ENCODE measurements around the gene DNAH8.

The DNAH8 gene

DNA sequence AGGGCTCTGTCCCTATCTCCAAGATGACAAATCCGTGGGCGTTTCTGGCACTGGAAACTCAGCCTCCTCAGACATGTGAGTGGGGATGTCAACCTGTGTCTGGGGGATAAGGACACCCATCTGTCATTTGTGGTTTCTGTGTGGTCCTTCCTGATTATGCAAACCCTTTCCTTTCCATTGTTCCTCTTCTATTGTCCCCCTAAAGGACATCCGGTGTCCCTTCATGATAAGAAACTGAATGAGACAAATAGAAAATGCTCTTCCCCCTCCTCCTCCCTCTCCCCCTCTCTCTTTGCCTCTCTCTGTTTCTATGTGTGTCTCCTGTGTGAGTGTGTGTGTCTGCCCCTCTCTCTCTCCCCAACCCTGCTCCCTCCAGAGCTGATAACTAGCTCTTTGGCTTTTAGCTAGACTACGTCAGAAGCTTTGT is 322.0 kb downstream of the DNAH8 start:
- peak overlapping the region in 1 of 21 experiments; percentile 47 for H3K27ac ChIP-seq

GRCh38 chr6:39037707-39038106 is 322.6 kb downstream of the DNAH8 start:
- Histone ChIP-seq H3K4me3 (no peak overlapping the region), H3K27ac (peak overlapping the region in 1 of 21 experiments; percentile 47)

More for the DNA sequence above, 322.0 kb downstream of the DNAH8 start:
- no peak overlapping the region for H3K4me3 ChIP-seq

DNA sequence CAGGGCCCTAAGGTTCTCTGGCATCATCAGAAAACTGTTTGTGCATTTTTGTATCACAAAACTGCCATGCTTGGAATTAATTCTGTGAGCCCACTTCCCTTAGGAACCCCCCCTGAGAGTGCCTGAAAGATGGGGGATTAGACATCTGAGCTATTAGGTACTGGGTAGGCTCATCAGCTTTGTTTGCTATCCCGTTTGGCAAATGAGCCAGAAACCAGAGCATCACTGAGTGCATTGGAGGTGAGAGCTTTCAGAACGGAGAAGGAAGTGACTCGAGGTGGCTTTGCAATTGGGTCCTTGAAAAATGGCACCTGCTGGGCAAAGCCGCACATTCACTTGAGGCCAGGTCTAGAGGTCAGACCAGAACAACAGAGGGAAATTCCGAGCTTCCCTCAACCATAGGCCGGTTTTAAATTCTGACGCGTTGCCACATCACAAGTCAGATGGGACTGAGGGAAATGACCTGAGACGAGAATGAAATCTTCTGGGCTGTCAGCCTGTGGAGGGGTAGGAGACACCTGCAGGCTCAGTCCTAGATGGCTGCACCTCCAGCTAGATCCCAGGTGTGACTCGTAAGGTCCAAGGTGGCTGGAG is 325.1 kb downstream of the DNAH8 start:
- no peak overlapping the region for H3K27ac ChIP-seq
- no peak overlapping the region for H3K4me3 ChIP-seq

DNA sequence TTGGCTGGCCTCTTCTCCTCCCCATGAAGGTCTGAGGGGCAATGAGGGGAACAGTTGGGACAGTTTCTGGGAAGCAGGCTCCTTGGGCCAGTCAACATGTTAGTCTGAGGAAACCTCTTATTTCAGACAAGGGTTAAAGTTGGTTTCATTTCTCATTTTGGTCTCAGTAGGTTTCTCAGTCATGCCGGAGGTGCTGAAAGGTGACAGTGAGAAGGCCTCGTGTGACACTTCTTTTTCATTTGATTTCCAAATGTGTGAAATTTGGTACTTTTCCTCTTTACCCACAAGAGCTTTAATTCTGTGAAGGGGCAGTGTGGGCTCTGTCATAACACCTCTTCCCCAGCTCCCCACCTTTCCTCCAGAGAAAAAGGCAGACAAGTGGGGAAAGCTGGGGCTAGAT is 326.0 kb downstream of the DNAH8 start:
- H3K4me3 ChIP-seq: no peak overlapping the region
- no peak overlapping the region for H3K27ac ChIP-seq

GRCh38 chr6:39043776-39044175 is 328.7 kb downstream of the DNAH8 start:
- H3K27ac ChIP-seq: no peak overlapping the region
- no peak overlapping the region for H3K4me3 ChIP-seq

DNA sequence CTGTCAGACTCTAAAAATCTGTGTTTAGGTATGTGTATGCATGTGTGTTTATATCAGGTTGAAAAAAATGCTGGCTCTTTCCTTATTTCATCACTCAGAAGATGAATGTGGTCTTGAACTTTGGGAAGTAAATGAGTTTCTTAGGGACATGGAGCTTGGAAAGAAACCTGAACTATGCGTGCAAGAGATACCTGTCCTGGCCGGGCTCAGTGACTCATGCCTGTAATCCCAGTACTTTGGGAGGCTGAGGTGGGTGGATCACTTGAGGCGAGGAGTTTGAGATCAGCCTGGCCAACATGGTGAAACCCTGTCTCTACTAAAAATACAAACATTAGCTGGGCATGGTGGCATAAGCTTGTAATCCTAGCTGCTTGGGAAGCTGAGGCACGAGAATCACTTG is 329.1 kb downstream of the DNAH8 start:
- Histone ChIP-seq H3K27ac (no peak overlapping the region), H3K4me3 (no peak overlapping the region)

DNA sequence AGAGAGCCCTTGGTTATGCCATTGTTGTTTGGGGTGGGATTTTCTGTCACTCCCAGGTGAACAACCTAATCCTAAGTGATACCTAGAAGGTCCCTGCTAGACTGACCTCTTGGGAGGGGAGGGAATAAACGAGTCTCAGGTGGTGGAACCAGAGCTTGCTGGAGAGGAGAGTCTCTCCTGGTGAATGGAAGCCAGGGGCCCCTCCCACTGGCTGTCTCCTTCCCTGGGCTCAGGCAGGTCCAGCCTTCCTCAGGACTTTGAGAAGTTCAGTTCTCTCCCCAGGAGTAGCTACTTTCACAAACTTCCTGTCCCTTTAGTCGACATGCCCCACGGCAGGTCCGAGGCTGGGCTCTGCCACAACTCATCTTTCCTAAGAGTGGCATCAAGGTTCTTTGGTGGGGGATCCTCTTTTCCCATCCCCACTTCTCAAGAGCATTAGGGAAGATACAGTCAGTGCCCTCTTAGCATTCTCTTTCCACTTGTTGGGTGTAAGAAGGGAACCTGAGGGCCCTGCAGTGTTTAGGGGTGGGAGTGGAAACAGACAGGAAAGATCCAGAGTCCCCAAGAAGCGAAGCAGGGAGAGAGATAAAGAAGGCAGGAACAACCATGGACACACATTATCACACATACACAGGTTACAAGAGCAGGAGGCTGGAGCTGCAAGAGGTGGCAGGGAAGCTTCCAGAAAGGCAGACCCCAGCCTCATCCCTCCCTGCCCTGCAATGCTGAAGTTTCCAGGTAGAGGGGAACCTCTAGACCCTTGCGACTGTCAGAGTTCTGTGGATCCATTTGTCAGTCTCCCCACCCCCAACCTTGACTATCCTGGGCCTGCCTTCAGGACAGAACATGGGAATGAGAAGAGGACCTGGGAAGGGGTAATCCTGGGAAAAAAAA is 332.6 kb downstream of the DNAH8 start:
- no peak overlapping the region for H3K4me3 ChIP-seq

GRCh38 chr6:39048481-39049399 is 333.6 kb downstream of the DNAH8 start, which contains the start of gene GLP1R:
GLP1R (plus strand) TSS chr6:39048781; CDS start chr6:39048841, 60 bp downstream.
- no peak within 1 kb of the TSS for H3K27ac ChIP-seq
- H3K4me3 ChIP-seq: peak within 1 kb of the TSS in 2 of 7 experiments; percentile 25

More for the DNA sequence above, 332.6 kb downstream of the DNAH8 start:
- H3K27ac ChIP-seq: no peak overlapping the region

GRCh38 chr6:39049575-39050283 is 334.6 kb downstream of the DNAH8 start:
- Histone ChIP-seq H3K4me3 (no peak overlapping the region), H3K27ac (no peak overlapping the region)

DNA sequence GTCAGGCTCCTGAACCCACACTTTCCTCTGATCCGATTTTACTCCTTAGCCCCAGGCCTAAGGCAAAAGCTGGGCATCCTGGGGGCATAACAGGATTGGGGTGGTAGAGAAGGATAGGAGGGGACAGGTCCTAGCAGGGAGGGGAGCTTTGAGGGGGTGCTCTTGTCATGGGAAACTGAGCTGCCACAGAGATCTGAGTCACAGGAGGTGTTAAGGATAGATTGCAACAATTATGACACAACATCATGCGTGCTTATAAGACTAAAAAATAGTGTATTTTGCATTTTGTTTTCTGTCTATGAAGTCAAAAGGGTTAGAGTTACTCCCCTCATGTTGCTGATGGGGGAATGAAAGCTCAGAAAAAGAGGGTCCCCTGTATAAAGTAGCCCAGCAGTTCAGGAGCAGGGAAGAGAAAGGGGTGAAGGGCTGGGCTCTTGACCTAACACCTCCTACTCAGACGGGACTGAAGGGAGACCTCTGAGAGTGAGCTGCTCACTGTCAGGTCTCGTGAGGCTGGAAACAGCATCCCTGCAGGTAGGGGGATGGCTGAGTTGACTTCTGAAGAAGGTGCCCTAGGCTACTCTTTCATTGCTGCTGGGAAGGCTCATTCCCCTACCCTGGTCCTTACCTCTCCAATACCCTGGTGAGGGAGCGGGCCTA is 335.5 kb downstream of the DNAH8 start:
- Histone ChIP-seq H3K27ac (peak overlapping the region in 1 of 21 experiments; percentile 21), H3K4me3 (no peak overlapping the region)

DNA sequence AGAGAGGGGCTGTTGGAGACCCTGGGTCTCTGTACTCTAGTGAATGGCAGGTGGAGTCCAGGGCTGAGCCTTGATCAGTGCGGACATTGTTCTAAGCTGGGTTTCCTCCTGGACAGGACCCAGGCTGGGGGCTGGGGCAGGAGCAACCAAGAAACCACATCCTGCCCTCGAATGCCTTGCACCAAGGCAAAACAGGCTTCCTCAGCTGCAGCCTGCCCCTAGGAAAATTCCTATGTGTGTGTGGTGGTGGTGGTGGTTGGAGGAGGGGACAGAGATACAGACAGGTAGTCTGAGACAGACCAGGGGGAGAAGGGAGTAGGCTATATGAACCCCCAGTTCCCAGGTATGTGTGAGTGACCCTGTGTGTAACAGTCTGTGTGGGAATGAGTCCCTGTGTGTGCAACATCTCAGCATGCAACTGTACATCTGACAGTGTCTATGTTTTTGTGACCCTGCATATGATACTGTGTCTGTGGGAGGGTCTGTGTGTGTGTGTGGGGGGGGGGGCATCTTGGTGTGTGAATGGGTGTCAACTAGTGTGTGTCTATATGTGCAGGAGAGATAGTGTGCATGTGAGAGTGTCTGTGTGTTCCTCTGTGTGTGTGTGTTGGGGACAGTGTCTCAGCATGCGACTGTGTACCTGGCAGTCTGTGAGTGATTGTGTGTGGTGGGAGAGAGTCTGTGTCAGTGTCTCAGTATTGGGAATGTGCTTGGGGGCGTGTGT is 336.4 kb downstream of the DNAH8 start:
- Histone ChIP-seq H3K27ac (peak overlapping the region in 1 of 21 experiments; percentile 21), H3K4me3 (no peak overlapping the region)

DNA sequence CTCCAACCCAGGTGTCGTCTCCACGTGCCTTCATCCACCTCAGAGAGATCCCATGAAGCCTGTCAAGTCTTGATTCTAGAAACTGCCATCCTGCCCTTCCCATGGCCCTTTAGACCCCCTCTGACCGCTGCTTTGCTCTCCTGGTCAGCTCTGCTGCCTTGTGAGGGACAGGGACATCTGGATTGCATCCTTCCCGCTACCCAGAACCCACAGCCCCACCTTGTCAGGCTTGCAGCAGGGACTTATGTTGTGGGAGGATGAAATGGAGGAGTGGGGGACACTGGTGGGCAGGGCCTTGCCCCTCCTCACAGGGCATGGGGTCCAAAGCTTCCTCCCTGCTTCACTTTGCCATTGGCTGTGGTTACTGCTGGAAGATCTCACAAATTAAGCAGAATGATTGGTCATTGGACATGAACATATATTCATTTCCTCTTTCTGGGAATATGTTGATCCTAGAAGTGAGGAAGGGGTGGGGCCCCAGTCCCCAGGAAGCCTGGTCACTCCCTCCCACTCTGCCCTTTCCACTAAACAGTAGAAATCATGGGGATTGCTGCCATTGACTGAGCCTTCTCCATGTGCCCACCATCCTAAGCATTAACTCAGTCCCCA is 338.0 kb downstream of the DNAH8 start:
- peak overlapping the region in 1 of 21 experiments; percentile 65 for H3K27ac ChIP-seq

DNA sequence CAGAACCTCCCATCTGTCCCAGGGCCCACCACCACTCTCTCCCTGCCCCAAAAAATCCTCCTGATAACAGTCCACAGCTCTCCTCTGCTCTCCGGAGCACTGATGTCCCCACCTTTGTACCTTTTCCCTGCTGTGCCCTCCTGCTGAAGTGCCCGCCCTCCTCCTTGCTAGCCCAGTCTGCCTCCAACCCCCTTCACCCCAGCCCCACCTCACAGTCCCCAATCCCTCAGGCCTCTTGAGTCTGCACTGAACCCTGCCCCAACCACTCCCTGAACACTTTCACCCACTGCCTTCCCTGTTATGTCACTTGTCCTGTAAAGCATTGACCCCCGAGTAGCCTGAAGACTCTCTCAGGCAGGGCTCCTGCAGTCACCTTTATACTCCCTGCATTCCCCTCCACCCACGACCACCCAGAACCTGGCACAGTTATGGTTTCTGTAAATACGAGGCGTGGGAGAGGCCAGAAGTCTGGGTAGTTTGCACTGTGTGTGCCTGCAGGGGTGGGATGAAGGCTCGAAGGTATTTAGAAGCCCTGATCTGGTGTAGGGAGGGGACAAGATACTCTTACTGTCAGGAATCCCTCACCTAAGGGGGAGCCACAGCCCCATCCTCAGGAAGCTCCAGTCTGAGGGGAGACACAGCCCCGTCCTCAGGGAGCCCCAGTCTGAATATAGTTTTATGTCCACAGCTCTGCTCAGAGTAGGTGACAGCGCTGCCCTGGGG is 338.9 kb downstream of the DNAH8 start:
- Histone ChIP-seq H3K4me3 (no peak overlapping the region), H3K27ac (peak overlapping the region in 1 of 21 experiments; percentile 65)

More for the DNA sequence above, 338.0 kb downstream of the DNAH8 start:
- H3K4me3 ChIP-seq: no peak overlapping the region

DNA sequence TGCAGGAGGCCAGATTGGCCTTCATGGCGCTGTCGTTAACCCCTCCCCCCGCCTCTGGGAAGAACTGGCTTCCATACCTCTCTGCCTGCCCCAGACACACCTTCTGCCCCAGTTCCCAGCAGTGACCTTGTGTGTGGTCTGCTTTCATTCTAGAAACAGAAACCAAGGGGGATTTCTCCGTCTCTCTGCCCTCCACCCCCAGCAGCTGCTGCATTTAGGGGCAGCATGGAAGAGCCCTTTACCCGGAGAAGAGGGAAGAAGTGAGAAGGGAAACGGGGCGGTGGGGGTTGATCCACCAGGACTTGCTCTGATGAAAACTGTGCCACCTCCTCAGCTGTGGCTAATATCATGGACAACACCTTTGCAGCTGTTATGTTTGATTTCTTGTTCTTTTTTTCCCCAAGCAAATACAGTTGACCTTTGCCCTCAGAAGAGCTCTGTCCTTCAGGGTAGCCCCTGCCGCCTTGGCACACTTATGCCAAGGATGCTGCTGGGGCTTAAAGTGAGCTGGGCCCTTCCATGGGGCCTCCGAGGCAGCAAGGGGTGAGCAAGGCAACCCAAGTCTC is 339.5 kb downstream of the DNAH8 start:
- H3K4me3 ChIP-seq: no peak overlapping the region
- H3K27ac ChIP-seq: peak overlapping the region in 1 of 21 experiments; percentile 65

DNA sequence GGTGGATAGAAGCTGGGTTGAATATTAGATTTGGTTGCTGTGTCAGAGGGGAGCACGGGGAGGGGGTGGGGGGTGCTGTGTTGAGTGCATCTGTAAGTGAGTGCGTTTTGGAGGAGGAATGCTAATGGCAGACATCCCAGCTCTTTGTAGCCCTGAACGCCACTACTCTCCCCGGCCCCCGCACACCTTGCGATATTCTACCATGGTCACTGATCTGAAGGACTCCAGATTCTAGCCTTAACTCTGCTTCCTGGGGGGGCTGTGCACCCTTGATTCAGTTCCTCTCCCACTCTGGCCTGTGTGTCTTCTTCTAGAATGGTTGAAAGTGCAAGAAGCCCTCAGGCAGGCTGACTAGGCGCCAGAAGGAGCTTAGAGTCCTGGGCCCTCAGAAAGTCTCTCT is 340.6 kb downstream of the DNAH8 start:
- no peak overlapping the region for H3K27ac ChIP-seq
- H3K4me3 ChIP-seq: no peak overlapping the region

DNA sequence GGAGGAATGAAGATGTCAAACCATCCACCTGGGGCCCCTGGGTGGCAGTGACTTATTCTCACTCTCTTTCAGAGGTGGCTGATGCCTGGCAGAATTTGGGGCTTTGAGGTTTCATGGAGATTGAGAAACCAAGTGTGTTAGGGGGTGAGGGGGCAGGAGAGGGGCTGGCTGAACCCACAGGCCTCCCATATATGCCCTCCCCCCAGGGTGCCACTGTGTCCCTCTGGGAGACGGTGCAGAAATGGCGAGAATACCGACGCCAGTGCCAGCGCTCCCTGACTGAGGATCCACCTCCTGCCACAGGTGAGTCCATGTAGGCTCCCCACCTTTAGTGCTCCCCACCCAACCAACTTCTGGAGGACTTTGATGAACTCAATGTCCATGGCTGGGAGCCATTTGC is 341.1 kb downstream of the DNAH8 start:
- no peak overlapping the region for H3K27ac ChIP-seq
- no peak overlapping the region for H3K4me3 ChIP-seq

GRCh38 chr6:39056681-39057080 is 341.6 kb downstream of the DNAH8 start:
- no peak overlapping the region for H3K27ac ChIP-seq
- H3K4me3 ChIP-seq: no peak overlapping the region
